GM21619 (cell line): Measurements from ENCODE around the gene EFNA3.

ENCODE experiments used
- ATAC-seq: cut with Tn5 transposase; IDR thresholded peaks from one replicate; pipeline ENCODE4 v1.9.1; 2021; ENCODE audit not compliant: unreplicated experiment

The EFNA3 gene

GRCh38 chr1:155130272-155131006, 51.8 kb downstream of the EFNA3 start:
- ATAC-seq, result no peak

- ATAC-seq, result no peak
Observed at GRCh38 chr1:155131285-155131684, 52.6 kb downstream of the EFNA3 start.

- no peak for ATAC-seq
Observed at GRCh38 chr1:155131856-155132255, 53.2 kb downstream of the EFNA3 start.

GRCh38 chr1:155133799-155134281, 55.2 kb downstream of the EFNA3 start:
- ATAC-seq, result no peak

- ATAC-seq, result no peak
Observed at GRCh38 chr1:155134322-155134721, 55.7 kb downstream of the EFNA3 start.

GRCh38 chr1:155134880-155135414, 56.3 kb downstream of the EFNA3 start:
- no peak for ATAC-seq

GRCh38 chr1:155135415-155136028, 56.9 kb downstream of the EFNA3 start, which contains the start of gene SLC50A1:
TSS of gene SLC50A1 (plus strand) at chr1:155135852. CDS start at chr1:155135912, 60 bp downstream.
- ATAC-seq, result peak; percentile 65

GRCh38 chr1:155136748-155137147, 58.1 kb downstream of the EFNA3 start:
- no peak for ATAC-seq
